GM19328 (cell line): Measurements from ENCODE around the gene AKAP6.

Source experiments
- ATAC-seq: cut with Tn5 transposase; IDR thresholded peaks from one replicate; pipeline ENCODE4 v1.9.1; 2021; ENCODE audit warnings: mild to moderate bottlenecking, moderate library complexity; ENCODE audit not compliant: unreplicated experiment

Gene AKAP6, protein sequence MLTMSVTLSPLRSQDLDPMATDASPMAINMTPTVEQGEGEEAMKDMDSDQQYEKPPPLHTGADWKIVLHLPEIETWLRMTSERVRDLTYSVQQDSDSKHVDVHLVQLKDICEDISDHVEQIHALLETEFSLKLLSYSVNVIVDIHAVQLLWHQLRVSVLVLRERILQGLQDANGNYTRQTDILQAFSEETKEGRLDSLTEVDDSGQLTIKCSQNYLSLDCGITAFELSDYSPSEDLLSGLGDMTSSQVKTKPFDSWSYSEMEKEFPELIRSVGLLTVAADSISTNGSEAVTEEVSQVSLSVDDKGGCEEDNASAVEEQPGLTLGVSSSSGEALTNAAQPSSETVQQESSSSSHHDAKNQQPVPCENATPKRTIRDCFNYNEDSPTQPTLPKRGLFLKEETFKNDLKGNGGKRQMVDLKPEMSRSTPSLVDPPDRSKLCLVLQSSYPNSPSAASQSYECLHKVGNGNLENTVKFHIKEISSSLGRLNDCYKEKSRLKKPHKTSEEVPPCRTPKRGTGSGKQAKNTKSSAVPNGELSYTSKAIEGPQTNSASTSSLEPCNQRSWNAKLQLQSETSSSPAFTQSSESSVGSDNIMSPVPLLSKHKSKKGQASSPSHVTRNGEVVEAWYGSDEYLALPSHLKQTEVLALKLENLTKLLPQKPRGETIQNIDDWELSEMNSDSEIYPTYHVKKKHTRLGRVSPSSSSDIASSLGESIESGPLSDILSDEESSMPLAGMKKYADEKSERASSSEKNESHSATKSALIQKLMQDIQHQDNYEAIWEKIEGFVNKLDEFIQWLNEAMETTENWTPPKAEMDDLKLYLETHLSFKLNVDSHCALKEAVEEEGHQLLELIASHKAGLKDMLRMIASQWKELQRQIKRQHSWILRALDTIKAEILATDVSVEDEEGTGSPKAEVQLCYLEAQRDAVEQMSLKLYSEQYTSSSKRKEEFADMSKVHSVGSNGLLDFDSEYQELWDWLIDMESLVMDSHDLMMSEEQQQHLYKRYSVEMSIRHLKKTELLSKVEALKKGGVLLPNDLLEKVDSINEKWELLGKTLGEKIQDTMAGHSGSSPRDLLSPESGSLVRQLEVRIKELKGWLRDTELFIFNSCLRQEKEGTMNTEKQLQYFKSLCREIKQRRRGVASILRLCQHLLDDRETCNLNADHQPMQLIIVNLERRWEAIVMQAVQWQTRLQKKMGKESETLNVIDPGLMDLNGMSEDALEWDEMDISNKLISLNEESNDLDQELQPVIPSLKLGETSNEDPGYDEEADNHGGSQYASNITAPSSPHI (N-terminal part only)

DNA sequence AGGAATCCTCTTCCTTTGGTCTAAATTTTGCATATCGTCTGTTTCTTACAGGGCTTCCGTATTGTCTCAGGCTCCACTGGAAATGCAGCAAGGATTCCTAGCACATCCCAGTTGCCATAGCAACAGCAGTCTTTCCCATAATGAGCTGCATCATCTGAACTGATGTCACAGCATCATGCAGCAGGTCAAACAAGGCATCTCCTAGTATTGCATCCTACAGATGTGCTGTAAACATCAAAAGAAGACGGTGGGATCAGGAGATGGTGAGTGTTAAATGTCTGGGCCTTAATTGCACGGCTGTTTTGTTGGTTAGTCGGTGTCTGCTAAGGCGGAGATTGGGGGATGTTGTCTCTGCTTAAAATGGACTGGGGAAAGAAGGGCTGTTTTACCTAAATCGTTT, at the start of gene AKAP6:
Gene AKAP6 (plus strand): TSS at position 153 of the 400 bp plus-strand sequence. CDS start 104,196 bp downstream, outside the sequence.
- no peak for ATAC-seq

DNA sequence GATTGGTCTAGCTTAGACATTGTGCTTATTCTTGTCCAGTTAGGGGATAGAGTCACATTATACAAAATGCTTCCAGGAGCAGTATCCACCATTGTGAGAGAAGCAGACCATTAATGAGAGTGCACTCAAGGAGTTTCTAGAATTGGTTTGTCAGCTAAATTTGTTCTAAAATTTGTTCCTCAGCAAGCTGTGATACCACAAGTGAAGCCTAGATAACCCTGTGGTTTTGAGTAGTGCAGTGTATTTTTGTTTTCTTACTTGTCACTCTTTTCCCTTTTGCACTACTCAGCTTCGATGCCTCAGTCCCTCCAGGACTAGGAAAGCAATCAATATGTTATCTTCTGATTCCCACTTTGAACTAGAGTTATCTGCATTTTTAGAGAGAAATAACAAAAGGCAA, 42.5 kb upstream of the AKAP6 start:
- ATAC-seq: no peak

DNA sequence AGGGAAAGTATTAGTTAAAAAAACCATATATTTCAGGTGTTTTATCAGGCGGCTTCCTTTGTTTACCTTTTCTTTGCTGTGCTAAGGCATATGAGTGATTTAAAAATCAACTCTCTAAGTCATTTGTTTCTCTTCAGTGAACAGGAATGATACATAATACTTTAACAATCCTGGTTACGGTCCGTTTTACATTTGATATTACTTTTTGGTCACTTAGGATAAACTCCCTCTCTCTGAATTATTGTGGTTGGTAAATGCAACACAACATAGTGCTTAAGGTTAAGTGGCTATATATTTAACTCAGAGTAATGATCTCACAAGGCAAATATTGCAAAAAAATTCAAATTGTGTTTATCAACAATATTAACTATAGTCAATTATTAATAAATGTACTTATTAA, 32.7 kb upstream of the AKAP6 start:
- no peak for ATAC-seq

DNA sequence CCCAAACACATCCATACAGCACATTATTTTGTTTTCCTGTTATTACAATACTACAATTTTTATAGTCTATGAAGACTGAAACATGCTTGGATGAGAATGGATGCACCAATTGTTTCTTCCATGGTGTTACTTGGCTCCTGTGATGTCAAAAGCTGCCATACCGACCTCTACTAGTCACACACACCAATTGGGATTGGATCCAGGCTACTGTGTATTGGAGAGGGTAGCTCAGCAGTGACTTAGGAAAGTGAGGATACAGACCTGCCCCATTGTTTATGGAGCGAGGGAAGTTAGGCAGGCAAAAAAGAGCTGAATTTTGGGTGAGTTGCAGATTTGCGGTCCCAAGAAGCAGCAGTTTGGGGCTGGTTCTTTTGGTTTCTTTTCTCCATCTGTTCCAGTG, 30.8 kb upstream of the AKAP6 start:
- ATAC-seq: no peak

DNA sequence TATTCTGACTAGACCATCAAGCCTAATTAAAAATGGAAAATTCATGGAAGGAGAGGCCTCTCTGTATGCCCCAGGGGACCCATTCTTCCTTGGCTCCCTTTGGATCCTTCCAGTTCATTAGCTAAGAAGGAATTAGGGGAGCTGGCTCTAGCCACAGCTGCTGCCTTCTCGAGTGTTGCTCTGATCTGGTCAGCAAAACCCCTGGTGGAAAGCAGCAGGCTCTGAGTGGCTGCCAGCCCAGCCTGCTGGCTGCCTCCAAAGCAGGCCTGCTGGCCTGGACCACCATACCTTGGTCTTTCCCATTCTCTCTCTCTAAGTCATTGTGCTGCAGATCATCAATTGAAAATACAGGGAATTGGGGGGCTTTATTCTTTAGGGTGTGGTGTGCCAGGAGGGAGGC, 29.0 kb upstream of the AKAP6 start:
- ATAC-seq: no peak

DNA sequence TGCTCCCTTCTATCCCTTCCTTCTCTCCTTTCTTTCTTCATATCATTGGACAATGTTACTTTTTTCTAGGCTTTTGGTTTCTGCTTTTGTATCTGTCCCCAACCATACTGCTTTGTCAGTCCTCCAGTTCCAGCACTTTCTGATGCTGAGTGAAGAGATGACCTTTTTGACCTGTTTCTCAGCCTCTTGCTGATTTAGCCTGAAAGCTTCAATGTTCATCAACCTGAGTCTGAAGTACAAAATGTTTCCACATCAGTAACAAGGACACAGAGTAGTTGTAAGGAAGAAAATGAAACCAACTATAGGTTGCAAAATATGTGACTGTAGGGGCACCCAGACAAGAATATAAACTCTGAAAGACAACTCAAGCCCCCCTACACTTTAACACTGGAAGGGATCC, 25.2 kb upstream of the AKAP6 start:
- no peak for ATAC-seq

DNA sequence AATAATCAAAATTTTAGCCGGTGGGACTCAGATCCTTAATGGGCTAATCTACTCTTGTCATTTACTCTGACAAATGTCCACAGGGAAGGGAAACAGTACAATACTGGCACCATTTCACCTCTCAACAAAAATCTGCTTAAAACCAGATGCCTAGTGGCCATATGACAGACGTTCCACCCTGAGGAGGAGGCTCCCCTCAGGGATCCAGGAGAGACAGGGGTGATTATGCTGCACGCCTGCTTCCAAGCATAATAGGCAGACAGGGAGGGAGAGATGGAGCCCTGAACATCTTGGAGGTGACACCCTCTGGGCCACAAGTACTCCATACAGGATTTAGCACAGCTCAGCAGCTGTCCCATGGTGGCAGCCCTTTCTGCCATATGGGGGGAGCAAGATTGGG, 24.8 kb upstream of the AKAP6 start:
- no peak for ATAC-seq

DNA sequence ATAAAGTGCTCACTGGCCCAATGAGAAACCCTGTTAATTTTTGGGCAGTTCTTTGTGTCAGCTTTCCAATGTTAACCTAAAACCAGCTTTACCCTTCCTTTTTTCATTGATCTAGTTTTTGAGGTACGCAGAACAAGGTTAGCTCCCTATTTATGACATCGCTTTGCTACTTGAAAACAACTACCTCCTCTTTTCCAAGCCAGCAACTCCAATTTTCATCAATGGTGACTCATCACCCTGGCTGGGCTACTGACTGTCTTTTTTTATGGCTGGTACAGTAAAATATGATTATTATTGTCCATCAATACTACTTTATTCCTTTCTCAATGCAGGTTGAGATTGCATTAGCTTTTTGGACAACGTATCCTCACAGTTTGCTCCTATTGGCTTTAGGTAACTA, 22.5 kb upstream of the AKAP6 start:
- no peak for ATAC-seq

DNA sequence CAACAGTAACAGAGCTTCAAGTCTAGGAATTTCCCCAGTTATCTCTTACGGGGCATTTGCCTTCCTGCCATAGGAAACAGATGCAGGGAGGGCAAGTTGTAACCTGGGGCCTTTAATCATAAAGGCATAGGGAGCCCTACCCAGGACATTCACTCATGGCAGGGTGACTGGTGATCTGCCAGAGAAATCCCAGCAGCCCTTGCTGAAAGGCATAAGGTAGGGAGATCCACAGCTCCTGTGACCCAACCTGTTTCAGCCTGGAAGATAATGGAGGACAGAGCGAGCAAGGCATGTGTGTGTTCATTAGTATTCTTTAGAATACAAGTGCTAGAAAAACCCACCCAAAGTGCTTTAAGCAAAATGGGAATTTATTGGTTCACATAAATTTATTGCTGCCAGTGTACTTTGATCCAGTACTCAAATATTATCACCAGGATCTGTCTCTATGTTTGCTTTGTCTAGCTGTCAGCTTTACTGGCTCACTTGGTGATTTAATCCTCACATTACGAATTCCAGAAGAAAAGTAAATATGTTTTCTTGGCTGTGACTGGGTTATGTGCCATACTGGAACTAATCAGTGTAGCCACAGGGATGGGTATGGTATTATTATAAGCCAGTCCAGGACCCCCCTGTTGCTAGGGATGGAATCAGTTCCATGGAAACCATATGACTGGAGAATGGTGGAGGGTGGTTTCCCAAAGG, 21.1 kb upstream of the AKAP6 start:
- no peak for ATAC-seq

DNA sequence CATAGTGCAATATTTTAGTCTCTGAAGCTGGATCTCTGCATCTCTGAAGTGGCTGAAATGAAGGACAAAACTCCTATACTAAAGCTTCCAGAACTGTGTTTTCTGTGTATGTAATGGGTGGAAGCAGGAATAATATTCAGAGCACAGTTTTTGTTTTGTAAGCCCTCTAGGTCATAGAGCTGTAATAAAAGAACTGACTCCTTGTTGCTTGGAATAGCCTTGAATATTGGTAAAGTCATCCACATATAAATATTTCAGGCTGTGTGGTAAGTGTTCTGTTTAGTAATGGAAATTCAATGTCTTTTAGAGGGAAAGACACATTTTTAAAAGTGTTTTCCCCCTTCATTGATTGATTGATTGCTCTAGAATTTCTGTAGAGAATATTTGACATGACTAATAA, 18.2 kb upstream of the AKAP6 start:
- no peak for ATAC-seq

DNA sequence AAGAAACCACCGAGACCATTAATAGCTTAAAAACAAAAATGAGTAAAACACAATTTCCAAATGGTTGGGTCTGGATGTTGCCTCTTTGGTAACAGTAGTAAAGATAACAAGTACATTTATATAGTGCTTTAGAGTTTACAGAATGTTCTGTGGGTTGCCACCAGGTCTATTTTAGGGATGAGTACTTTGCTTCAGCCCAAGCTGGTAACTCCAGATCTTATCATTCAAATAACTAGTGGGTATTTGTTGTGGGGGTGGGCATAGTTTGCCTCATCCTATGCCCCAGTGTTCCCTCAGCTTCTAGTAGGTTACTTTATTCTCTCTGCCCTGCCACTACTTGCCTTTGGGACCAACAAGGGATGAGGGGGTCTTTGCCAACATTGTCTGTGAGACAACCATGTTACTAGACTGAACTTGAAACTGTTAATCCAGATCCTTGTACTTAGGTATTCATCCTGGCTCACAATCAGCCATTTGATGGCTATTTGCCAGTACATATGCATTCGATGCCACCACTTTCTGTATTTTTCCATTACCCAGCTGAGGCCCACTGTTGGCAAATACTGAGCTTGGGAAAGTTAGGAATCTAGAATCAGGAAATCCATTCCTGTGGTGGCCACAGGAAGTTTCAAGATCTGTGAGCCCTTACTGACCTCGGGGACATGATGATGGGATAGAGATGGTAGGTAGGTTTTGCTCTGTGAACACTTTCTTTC, 17.6 kb upstream of the AKAP6 start:
- ATAC-seq: no peak

DNA sequence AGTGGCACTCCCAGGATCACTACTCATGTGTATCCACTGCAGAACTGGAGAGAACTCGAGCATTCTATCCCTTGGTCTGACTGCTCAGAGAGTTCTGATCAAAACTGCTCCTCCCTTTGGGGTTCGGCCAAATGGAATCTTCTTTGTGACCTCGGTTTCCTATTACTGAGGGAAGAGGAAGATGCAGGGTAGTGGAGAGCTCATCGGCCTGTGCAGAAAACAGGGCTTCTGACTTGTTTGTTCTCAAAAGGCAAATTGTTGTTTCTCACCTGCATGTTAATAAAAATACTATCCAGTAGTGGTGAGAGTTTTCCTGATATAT, 17.1 kb upstream of the AKAP6 start:
- no peak for ATAC-seq

DNA sequence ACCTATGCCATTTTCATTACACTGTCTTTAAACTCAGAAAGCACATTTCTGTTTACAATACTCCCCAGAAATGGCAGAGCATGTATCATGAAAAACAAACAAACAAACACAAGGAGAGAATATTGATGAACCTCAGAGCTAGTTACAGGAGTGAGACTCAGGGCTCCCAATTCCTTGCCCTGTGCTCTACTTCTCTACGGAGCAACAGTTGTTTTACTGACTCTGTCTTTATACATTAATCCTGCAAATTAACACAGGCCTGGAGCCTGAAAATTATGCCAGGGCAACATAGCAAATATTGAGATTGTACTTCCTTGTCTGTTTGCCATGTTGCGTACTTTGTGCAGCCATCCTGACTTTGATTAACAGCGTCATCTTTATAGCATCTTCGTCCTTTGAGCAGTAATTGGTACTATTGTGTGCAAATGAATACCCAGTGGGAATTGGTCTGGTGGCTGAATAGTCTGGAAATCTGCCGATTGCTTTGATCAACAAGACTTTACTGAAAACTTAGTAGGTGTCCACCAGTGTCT, 15.2 kb upstream of the AKAP6 start:
- ATAC-seq: no peak

DNA sequence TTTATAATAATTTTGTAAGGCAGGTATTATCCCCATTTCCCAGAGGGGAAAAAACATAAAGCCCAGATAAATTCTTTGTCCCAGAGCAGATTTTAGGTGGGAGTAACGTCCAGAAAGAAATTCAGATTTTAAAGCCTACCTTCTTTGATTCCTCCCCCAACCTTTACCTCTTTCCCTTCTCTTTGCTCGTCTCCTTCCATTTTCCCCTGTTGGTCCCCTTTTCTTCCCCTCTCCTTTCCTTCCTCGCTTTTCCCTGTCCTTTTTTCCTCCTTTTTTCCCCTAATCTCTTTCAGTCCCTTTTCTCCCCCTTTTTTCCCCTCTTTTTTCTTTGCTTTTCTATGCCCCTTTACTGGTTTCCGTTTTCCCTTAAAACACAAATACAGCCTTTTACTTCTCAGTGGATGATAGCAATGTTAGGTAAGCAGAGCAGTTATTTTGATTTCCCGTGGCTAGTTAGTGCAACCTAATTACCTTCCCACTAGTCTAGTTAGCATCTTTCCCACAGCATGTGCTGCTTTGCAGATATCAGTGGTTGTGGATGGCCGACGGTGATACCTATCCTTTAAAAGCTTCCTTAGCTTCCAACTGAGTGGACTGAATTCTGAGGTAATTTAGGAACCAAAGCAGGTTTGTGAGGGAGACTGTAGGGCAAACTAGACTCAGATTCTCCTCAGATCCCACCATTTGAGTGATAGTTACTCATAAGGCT, 10.9 kb upstream of the AKAP6 start:
- ATAC-seq: no peak

DNA sequence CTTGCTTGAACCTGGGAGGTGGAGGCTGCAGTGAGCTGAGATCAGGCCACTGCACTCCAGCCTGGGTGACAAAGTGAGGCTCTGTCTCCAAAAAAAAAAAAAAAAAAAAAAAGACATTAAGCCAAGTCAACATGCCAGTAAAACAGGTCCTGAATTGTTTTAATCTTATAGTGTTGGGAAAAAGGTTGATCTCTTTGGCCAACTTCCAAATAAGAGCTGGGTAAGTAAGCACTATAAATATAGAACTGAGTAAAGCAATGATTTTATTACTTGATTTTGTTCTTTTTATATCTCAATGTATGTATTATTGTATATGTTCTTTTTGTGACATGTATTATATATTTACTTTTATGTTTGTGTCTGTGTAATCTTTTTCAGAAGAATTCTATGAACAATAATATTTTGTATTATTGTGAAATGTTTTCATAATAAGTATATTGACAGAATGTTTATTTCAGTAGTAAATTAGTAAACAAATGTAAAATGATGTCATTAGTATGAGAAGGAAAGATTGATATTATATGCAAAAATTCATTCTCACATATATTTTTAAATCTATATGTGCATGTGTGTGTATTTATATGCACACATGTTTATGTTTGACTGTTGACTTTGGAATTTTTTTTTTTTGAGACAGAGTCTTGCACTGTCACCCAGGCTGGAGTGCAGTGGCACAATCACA, 9.6 kb upstream of the AKAP6 start:
- no peak for ATAC-seq

DNA sequence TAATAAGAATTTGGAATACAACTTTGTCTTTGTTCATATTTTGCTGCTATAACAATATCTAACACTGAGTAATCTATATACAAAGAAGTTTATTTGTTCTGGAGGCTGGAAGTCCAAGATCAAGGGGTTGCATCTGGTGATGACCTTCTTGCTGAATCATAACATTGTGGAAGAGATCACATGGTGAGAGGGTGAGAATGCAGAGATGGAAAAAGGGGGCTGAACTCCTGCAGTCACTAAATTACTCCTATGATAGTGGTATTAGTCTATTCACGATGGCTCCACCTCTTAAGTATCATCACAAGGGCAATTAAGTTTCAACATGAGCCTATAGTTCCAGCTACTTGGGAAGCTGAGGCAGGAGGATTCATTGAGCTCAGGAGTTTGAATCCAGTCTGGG, 4.5 kb upstream of the AKAP6 start:
- no peak for ATAC-seq

DNA sequence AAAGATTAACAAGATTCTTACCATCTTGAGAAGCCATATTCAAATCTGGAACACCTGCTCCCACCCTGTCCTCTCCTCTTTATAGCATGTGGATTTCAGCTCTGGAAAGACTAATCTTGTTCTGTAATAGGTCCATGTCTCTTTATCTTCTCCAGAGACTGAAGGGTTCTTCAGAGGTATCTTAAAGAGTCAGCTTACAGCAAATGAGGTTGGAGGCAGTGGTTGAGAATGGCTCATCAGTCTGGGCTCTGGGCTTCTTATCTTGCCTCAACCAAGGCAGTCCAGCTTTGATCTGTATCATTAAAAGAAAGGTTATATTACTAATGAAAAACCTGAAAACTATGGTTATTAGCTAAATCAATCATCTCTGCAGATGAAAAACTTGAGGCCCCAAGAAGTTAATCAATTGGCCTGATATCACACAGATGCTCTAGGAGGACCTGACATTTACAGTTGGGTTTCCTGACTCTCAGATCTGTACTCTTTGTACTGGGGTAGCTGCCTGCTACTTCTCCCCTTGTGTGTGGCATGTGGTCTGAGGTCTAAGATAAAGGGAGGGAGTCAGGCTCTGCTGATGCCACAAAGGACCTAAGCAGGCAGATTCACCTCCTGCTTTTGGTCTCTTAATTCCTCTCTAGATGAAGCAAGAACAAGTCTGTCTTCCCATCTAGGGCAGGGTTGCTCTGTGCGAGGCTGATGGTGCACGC, 1.7 kb upstream of the AKAP6 start:
- no peak for ATAC-seq

DNA sequence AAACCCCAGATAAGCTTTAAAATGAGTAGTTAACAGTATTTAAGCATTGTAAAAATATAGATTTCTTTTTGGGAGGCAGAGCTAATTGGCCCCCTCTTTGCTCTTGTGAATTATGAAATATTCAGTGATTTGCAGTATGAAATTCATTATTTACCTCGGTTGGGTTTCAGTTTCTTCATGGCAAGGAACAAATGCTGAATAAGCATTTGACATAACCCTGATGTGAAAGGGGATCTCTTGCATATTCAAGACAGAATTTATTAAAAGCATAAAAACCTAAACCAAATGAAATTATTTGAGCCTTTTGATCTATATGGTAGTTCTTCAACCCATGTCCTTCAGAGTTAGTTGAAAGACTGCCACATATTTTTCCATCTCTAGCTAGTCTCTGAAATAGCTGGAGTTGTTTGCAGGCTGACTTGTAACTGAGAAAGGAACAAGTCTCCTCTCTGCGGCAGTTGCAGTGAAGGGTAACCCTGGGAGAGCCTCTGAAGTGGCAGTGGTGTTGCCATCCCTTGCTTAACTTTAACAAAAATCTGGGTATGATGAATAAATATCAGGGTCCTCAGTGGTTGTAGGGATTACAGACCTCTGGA, 690 bp downstream of the AKAP6 start:
- ATAC-seq: no peak
